Measurements from ENCODE around the gene LILRA1.
"Not testable (repeated sequence)": the region's sequence is repeated elsewhere in the genome, so short reads cannot be mapped to it uniquely, and the experiment has no call there.

LILRA1 gene

GRCh38 chr19:54593445-54593844, at the start of gene LILRA1:
TSS of gene LILRA1 (plus strand) at chr19:54593632. CDS start at chr19:54594245, 613 bp downstream.
- not testable (repeated sequence) for DNase-seq

DNA sequence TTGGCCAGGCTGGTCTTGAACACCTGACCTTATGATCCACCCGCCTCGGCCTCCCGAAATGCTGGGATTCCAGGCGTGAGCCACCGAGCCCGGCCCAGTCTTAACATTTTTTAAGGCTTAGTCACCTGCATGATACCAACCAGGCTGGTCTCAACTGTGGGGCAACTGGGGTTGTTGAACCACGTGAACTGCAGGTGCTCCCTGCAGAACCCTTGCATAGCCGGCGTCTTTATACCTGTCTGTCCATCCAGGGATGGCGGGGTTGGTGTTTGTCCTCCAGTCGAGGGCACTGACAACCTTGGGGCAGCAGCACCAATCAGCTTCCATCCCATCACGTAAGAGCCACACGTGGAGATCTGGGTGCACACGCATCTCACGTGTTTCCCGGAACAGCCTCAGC, 44.6 kb upstream of the LILRA1 start:
- DNase-seq: no peak

DNA sequence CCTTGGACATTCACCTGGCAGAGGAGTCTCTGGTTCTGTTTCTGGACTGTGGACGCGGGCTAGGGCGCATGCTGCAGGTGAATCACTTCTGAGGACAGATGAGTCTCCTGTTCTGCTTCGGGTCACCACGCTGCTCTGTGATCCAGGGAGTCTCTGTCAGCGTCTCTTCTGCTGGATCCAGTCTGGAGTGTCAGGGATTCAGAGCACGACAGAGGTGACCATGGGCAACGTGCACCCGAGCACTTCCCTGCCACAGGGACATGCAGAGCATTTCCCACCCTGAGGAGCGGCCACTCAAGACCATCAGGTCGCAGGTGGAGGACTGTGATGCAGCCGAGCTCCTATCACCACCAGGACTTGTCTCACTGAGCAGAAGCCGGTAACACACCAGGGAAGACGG, 44.2 kb upstream of the LILRA1 start:
- DNase-seq: no peak

DNA sequence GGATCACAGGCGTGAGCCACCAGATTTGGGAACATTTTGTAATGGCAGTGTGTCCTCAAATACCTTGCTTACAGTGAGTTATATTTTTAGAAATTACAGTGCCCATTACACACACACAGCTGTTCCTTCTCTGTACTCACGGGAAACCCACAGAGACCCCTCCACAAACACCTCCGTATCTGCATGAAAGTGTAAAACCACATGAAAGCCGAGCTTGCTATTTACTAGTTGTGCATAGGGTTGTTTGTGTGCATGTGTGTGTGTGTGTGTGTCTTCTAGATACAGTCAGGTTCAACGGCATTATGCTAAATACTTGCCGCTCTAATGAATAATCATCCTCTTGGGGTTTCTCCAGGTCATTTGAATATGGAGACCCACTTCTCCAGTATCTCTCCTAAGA, 42.1 kb upstream of the LILRA1 start:
- DNase-seq: no peak

GRCh38 chr19:54551950-54552912, 41.2 kb upstream of the LILRA1 start:
- DNase-seq: no peak

- DNase-seq: no peak
These were observed 40.5 kb upstream of the LILRA1 start for GRCh38 chr19:54552913-54553310.

DNA sequence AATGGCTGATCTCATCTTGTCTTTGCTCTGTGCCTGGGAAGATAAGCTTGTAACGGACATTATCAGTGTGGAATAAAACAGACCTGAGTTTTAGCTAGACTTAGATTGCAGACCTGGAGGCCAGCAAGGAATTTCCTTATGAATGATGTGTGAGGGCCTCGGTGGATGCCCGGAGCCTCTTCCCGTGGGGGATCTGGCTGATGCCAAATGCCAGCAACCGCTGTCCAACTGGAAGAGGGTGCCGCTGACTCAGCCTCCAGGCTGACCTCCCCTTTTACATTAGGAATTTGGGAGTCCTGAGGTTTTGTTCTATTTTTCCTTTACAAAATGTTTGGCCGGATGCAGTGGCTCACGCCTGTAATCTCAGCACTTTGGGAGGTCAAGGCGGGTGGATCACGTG, 39.4 kb upstream of the LILRA1 start:
- no peak for DNase-seq

- no peak for DNase-seq
These were observed 38.5 kb upstream of the LILRA1 start for GRCh38 chr19:54554896-54555295.

DNA sequence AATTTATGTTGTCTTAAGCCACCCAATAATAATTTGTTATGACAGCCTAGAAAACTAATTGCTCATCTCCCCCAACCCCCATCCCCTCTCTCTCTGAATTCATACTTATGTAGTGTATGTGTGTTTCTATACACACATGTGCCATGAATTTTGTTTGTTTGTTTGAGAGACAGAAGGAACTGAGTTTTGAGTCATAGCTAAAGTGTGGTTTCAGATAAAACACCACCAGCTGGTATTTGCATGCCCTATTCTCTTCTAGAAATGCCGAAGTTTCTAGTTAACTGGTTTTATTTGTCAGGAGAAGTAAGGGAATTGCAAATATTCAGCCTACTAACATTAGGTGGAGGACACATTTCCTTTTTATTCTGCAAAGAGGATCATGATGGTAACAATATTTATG, 37.2 kb upstream of the LILRA1 start:
- no peak for DNase-seq

DNA sequence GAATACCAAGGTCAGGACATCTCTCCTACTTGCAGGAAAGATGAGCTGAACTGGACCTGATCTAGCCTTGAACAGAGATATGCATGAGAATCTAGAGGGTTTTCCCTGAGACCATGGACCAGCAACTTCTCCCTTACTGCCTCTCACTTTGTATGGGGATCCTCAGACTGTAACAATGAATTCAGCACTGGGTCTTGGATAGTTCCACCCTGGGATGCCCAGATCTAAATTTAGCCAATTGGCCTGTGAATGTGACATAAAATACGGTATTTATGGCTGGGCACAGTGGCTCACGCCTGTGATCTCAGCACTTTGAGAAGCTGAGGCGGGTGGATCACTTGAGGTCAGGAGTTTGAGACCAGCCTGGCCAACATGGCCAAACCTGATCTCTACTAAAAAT, 35.1 kb upstream of the LILRA1 start:
- no peak for DNase-seq

GRCh38 chr19:54560881-54561385, 32.5 kb upstream of the LILRA1 start:
- no peak for DNase-seq

- peak; percentile 30 for DNase-seq
These were observed 31.6 kb upstream of the LILRA1 start for GRCh38 chr19:54561840-54562239.

DNA sequence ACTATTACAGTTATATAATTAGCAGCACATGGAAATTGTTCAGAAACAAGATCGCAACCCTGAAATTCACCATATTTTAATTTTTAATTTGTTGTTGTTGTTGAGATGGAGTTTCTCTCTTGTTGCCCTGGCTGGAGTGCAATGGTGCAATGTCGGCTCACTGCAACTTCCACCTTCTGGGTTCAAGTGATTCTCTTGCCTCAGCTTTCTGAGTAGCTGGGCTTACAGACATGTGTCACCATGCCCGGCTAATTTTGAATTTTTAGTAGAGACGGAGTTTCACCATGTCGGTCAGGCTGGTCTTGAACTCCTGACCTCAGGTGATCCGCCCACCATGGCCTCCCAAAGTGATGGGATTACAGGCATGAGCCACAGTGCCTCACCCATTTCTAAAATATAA, 30.2 kb upstream of the LILRA1 start:
- not testable (repeated sequence) for DNase-seq

GRCh38 chr19:54570316-54570715, 23.1 kb upstream of the LILRA1 start:
- no peak for DNase-seq

DNA sequence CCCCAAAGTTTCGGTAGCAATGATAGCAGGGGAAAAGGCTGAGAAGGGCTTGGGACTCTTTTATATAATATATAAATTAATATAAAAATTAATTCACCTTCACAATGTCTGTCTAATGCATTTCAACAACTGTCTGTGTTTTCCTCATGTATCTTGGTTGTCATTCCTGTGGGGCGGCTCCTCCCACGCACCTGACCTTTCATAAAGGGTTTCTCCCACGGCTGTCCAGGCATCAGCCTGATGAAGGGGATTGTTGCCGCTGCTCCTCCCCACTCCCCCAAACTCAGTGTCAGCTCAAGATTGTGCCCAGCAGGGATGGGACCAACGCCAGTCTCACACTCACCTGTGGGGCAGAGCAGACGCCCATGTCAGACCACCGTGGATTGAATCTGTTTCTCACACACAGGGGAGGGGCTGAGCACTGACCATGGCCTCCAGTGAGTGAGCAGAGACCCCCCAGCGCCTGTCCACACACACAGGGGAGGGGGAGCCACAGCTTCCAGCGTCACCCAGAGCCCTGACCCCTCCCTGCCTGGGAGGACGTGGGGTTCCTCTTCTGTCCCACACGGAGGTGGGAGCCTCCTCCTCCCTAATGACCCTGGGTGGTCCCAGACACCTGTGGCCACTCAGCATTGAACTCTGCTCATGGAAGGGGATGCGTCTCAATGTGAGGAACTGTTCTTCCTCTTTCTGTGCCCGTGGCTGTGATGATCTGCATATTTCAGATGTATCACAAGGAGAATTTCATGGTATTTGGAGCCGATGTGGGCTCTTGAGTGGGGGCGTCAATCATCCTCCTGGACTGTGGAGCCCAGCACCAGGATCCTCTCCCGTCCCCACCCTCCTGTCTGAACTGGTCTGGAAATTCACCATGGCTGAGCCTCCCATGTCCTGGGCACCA, 21.5 kb upstream of the LILRA1 start:
- DNase-seq: not testable (repeated sequence)

GRCh38 chr19:54572696-54573311, 20.6 kb upstream of the LILRA1 start:
- no peak for DNase-seq

- DNase-seq: no peak
These were observed 20.0 kb upstream of the LILRA1 start, which contains the start of gene LILRA2 for GRCh38 chr19:54573330-54573872. TSS of gene LILRA2 (plus strand) at chr19:54573790. CDS start at chr19:54573879, 89 bp downstream.

- no peak for DNase-seq
These were observed 19.4 kb upstream of the LILRA1 start for GRCh38 chr19:54574051-54574450.

DNA sequence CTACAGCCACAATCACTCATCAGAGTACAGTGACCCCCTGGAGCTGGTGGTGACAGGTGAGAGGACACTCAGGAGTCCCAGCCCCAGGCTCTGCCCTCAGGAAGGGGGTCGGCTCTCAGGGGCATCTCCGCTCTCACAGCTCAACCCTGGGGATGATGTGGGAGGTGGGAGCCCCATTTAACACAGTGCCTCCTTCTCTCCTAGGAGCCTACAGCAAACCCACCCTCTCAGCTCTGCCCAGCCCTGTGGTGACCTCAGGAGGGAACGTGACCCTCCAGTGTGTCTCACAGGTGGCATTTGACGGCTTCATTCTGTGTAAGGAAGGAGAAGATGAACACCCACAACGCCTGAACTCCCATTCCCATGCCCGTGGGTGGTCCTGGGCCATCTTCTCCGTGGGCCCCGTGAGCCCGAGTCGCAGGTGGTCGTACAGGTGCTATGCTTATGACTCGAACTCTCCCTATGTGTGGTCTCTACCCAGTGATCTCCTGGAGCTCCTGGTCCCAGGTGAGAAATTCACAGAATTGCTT, 18.8 kb upstream of the LILRA1 start:
- no peak for DNase-seq

GRCh38 chr19:54575205-54575604, 18.2 kb upstream of the LILRA1 start:
- DNase-seq: not testable (repeated sequence)

DNA sequence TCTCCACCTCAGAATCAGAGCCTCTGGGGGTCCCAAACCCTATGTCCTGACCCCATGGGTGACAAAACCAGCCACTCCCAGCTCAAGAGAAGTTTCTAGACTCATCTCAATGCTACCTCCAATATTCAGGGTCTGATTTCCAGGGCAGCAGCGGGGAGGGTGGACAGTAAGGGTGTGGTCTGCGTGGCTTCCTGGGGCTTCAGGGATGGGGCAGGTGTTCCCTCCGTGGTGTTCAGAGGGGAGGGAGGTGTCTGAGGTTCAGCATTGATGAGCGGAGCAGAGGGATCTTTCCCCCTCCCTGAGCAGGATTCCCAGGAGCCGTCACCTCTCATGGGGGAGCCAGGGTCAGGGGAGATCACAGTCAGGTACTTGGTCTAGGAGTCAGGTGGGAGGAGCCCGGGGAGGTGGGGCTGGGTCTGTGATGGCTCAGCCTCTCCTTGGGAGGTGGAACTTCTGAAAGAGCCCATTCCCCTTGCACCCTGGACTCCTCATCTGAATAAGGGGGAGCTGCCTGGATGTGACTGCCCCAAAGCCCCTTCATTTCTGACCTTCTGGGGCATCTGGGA, 16.9 kb upstream of the LILRA1 start:
- no peak for DNase-seq

- DNase-seq: no peak
These were observed 16.1 kb upstream of the LILRA1 start for GRCh38 chr19:54577334-54577733.
